Right forelimb (tissue), 1 donor: Measurements from ENCODE around the gene CASP12.

ENCODE experiments used
- DNase-seq: peaks from one replicate; pipeline ENCODE4 v3.0.0-alpha.2; 2018

The CASP12 gene

DNA sequence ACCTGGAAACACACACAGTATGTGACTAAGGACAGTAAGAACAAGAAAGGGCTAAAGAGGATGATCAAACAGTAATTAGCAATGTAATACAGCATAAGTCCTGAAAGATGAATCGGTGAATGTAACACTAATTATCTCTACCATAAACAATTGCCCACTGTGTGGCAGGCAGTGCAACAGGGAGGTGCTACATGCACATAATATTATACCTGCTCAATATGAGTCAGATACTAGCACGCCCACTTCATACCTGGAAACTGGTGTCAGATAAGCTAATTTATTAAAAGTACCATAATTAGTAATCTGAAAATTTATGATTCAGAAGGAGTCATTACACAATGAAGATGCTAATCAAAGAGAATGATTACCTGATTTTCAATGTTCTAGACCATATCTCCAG is 14.9 kb downstream of the CASP12 start:
- DNase-seq = no peak

DNA sequence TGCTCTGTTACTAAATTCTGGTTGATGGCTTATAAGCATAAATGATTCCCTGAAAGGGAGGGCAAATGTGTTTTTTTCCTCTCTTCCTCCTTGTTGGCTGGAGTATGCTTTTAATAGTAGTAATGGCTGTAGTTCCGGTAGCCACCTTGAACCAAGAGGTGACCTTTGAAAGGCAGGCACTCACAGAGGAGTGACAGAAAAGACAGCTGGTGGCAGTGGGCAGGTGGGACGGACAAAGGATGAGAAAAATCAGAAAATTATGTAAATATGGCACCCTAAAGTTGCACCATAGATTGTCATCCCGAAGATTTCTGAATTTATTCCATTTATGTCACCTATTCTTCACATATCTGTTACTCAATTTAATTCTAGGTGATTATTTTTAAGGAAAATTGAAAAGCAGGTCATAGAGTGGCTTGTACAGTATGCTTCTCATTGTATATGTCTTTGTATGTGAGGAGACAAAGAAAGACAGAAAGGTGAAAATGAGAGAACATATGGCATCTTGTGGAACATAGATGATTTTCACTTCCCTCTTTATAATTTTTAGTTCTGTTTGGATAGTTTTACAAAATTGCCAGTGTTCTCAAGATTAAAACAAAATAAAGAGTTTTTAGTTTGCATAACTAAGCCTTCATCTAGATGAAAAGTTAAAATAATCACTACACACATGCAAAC is 17.0 kb downstream of the CASP12 start:
- no peak for DNase-seq

DNA sequence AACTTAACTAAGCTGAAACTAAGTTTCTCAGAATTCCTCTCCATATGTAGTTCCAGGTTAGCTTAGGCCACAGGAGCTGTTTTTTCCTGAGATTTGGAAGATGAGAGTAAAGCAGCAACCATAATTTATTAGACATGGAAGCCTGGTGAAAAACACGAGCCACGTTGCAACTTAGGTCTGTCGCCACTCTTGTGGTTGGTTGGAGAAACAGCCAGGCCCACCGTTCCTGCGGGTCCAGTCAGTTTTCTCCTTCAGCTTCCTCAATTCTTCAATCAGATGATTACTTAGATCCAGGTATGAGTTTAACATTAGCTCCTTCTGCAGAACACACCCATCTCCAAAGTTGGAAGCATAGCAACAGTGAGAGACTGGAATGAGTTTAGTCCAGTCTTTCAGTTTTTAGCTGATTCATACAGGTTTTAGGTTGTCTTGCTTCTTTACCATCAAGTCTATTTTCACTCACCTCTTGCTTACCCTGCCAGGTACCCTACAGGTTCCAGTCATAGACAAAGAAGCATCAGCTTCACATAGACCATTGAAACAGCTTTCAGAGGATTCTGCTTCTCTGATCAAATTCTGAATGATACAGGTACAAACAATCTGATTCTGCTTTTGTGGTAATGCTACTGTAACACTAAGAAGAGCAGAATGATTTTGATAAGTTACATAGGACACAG is 18.6 kb downstream of the CASP12 start:
- DNase-seq = no peak

DNA sequence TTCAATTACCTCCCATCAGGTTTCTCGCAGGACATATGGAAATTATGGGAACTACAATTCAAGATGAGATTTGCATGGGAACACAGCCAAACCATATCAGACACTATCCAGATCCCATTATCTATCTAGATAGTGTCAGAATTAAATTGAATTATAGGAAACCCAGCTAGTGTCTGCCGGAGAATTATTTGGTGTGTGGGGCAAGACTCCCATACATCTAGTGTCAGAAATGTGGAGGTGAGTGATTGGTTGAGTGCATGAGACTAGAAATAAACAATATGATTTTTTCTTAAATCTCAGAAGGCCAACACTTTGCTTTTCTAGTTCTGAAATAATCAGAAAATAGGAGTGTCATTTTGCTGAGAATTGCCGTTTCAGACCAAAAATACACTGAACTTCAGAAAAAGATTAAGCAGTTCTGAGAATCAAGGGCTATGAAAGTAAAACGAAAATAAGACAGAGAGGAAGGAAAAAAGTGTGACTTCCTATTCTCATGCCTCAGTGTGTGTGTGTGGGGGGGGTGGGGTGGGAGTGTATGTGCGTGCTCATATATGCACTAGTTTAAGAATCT is 21.3 kb downstream of the CASP12 start:
- DNase-seq = no peak

GRCh38 chr11:104876324-104876723 is 21.9 kb downstream of the CASP12 start:
- no peak for DNase-seq

DNA sequence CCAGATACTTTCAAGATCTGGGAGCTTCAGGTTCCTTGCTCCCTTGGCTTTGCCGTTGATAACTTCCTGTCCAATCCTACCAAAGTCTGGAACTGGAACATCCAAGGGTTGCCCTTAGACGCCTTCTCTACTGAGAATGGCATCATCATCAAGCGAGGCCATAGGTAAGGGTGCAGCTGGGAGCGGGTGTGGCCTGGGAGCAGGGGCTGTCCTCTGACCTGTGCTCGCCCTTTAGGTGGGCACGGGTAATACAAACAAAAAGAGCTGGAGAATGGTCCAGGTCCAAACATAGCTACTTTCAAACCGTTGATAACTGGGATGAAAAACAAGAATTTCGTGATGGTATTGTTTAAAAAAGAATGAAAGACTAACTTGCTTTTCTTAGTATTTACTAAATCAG is 25.0 kb downstream of the CASP12 start:
- no peak for DNase-seq

DNA sequence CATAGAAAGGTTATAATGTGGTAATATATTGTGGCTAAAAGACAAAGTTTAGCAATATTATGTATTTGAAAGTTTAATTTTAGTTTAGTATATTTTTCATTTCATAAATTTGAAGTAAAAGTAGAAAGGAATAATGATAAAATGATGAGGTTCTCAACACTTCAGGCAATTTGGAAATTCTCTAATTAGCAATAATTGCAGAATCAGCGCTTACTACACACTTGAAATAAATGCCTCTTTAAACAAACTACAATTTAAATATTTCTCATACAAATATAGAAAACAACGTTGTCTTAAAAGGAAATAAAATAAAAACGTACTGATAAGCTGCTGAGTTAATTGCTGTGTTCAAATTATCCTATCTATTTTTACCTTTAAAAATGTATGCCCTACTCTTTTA is 25.9 kb downstream of the CASP12 start:
- no peak for DNase-seq

GRCh38 chr11:104870910-104871309 is 27.4 kb downstream of the CASP12 start:
- no peak for DNase-seq

GRCh38 chr11:104866815-104867214 is 31.4 kb downstream of the CASP12 start:
- DNase-seq = no peak

- no peak for DNase-seq
These were observed 39.1 kb downstream of the CASP12 start for GRCh38 chr11:104858882-104859775.

GRCh38 chr11:104856607-104857006 is 41.7 kb downstream of the CASP12 start:
- no peak for DNase-seq

DNA sequence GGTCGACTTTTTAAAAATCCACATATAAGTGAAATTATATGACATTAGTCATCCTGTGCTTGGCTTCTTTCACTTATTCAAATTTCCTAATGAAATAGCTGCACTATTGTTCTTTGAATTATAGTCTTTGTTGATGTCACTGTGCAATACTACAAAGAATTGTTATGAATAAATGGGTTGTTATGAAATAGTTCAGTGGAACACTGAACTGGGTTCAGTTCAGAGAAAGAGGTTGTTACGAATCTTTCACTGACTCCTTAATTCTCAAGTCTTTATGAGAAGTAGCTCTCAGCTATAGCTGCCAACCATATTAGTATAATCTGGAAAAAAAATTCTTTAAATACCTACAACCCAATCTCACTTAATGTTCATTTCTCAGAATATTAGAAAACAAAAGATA is 42.3 kb downstream of the CASP12 start:
- no peak for DNase-seq

DNA sequence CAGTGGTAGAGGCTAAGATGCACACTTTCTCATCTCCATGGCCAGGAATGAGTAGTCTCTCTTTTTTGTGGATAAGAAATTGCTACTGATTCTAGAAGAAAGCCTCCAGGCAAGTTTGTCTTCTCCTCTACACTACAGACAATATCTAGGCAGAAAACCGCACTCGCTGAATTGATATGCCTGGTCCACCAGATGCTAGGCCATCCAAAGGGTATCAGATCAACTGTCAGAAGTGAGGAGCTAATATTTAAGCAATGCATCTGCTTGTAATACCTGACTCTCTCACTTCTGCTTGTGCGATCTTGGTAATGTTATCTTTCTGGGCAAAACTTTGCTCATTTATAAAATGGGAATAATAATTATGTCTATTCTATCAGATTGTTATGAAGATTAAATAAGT is 45.0 kb downstream of the CASP12 start:
- no peak for DNase-seq

DNA sequence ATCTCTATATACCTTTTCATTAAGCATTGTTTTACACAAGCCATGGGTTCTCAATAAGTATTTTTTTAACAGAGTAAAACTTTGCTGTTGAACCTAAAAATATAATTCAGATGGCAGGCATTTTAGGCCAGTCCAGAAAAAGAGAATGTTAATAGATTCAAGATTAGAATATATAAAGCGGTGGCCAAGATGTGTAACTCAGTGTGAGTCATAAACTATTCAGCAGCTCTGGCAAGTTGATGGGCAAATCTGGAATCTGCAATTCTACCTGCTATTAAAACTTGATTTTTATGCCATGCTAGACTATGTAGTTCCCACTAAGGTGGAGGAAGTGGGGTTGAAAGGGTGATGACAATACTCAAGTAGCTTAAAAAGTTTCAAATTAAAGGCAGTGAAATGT is 45.4 kb downstream of the CASP12 start:
- no peak for DNase-seq

DNA sequence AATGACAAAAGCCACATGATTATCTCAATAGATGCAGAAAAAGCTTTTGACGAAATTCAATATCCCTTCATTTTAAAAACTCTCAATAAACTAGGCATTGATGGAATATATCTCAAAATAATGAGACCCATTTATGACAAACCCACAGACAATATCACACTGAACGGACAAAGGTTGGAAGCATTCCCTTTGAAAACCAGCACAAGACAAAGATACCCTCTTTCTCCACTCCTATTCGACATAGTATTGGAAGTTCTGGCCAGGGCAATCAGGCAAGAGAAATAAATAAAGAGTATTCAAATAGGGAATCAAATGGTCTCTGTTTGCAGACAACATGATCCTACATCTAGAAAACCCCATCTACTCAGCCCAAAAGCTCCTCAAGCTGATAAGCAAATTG is 52.0 kb downstream of the CASP12 start:
- DNase-seq = no peak

- no peak for DNase-seq
These were observed 53.8 kb downstream of the CASP12 start for GRCh38 chr11:104844451-104844850.

DNA sequence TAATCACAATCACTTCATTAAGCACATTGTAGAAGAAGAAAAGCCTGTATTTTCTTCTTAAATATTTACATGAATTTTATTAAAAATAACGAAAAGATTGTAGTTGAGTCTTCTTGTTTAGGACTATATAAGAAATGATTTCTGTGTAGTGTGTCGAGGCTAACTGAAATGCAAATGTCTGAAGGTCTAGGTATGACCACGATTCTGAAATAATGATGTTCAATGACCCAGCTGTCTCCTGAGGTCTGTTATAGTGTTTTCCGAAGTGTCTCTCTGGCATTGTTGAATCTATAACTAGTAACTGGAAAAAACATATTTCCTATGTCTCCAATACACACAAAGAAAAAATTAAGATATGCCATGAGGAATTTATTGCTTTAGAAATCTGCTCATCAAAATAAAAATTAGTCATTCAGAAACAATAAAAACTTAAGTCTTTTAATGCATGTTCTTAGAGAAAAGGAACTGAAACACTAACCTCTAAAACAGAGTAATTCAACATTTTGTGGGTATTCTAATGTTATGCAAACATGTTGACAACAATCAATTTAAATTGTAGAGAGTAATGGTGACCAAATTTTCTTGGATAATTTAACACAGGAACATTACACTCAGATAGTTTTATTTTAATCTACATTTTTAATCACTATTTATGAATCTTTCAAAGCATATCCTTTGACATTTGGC is 55.0 kb downstream of the CASP12 start:
- DNase-seq = no peak

- no peak for DNase-seq
These were observed 56.2 kb downstream of the CASP12 start for GRCh38 chr11:104841973-104842525.

GRCh38 chr11:104841185-104841584 is 57.1 kb downstream of the CASP12 start:
- DNase-seq = no peak

GRCh38 chr11:104837969-104838639 is 60.2 kb downstream of the CASP12 start:
- no peak for DNase-seq

GRCh38 chr11:104836691-104837090 is 61.6 kb downstream of the CASP12 start:
- DNase-seq = no peak
